ENCODE measurements around the gene C1D.

C1D gene

DNA sequence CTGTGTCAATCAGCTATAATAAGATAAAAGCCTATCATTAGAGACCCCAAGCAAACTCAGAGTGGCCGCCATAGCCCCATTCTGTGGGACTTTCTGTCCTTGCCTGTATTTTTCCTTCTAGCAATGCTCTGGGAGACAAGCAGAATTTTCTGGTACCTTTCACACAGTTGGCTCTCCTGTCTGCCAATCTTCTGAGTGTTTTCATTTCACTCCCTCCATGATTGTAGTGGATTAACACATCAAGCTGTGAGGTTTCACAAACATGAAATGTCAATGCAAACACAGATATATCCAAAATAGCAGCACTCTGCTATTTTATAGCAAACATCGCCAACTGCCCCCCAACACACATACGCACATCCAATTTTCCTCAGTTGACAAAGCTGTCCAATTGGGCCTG, 64.9 kb downstream of the C1D start:
- no peaks in the 10 kb centered on the region for H3K27me3 ChIP-seq (ENCODE audit: control insufficient read depth in 3 of 3, insufficient read depth in 3 of 3, low read depth in 1 of 3, low read length in 3 of 3)
- no CpG with 5 or more reads among the region's 3 CpGs for WGBS, 2 donors (ENCODE audit: extremely low coverage in 2 of 2, insufficient read length in 2 of 2, insufficient replicate concordance in 1 of 2)
- no peak overlapping the region for H3K23ac ChIP-seq (ENCODE audit: low read depth, low read length, poor library complexity)
- H2AFZ ChIP-seq (ENCODE audit: low read length) = no peak overlapping the region
- H3K14ac ChIP-seq (ENCODE audit: low read length) = no peak overlapping the region
- H3K4me3 ChIP-seq (ENCODE audit: low read length in 2 of 2) = no peak overlapping the region
- H3K79me1 ChIP-seq (ENCODE audit: low read depth, low read length) = no peaks in the 10 kb centered on the region
- H2BK12ac ChIP-seq (ENCODE audit: low read length) = no peak overlapping the region
- no peak overlapping the region for H2BK5ac ChIP-seq (ENCODE audit: low read length)
- no peak overlapping the region for H3K27ac ChIP-seq (replicated peaks; ENCODE audit: low read length)
- H4K91ac ChIP-seq (ENCODE audit: low read depth, low read length, poor library complexity) = no peak overlapping the region
- no peak overlapping the region for H2BK15ac ChIP-seq (ENCODE audit: low read length)
- H3K4me1 ChIP-seq (ENCODE audit: control insufficient read depth in 2 of 2, insufficient read depth in 1 of 2, low read depth in 1 of 2, low read length in 2 of 2) = no peaks in the 10 kb centered on the region
- H3K9me3 ChIP-seq (replicated peaks in 1 of 2; ENCODE audit: control insufficient read depth in 2 of 2, insufficient read depth in 1 of 2, low read depth in 1 of 2, low read length in 2 of 2) = peaks cover 0 to 1% of the 10 kb centered on the region in 2 donors
- H3K4ac ChIP-seq (ENCODE audit: low read length) = no peak overlapping the region
- DNase-seq (ENCODE audit: low spot score) = no peak
- H3K18ac ChIP-seq (ENCODE audit: low read length) = no peak overlapping the region
- no peak overlapping the region for H4K8ac ChIP-seq (ENCODE audit: low read depth, low read length)
- H3K36me3 ChIP-seq (replicated peaks in 1 of 2; ENCODE audit: control insufficient read depth in 2 of 2, insufficient read depth in 2 of 2, low read length in 2 of 2) = no peaks in the 10 kb centered on the region
- no peak overlapping the region for H2AK5ac ChIP-seq (ENCODE audit: low read depth, low read length)
- no peak overlapping the region for H3K4me2 ChIP-seq (ENCODE audit: insufficient read depth, low read length, poor library complexity, severe bottlenecking)
- H2BK120ac ChIP-seq (ENCODE audit: low read depth, low read length) = no peak overlapping the region
- H3K9ac ChIP-seq (ENCODE audit: low read depth, low read length, poor library complexity) = no peak overlapping the region

DNA sequence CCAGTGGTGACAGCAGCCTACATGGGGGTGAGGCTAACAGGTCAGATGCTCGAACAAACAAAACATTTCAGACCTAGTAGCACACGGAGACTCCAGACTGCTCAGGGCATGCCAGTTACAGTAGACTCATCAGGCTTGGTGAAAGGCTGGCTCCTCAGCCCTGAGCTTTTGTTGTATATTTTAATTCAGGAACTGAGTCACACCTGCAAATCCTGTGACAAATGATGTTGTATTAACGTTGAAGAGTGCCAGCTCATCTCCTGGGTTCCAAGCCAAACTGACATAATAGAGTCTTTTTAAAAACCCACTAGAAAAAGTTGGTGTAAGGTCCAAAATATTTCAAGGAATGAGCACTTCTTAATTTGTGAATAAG, 65.3 kb downstream of the C1D start:
- no peak overlapping the region for H3K4me2 ChIP-seq (ENCODE audit: insufficient read depth, low read length, poor library complexity, severe bottlenecking)
- H3K27me3 ChIP-seq (ENCODE audit: control insufficient read depth in 3 of 3, insufficient read depth in 3 of 3, low read depth in 1 of 3, low read length in 3 of 3) = no peaks in the 10 kb centered on the region
- no peak overlapping the region for H2BK120ac ChIP-seq (ENCODE audit: low read depth, low read length)
- H3K4me1 ChIP-seq (ENCODE audit: control insufficient read depth in 2 of 2, insufficient read depth in 1 of 2, low read depth in 1 of 2, low read length in 2 of 2) = no peaks in the 10 kb centered on the region
- H2AFZ ChIP-seq (ENCODE audit: low read length) = no peak overlapping the region
- no peak overlapping the region for H4K8ac ChIP-seq (ENCODE audit: low read depth, low read length)
- H3K14ac ChIP-seq (ENCODE audit: low read length) = no peak overlapping the region
- DNase-seq (ENCODE audit: low spot score) = no peak
- peaks cover 0 to 1% of the 10 kb centered on the region in 2 donors for H3K9me3 ChIP-seq (replicated peaks in 1 of 2; ENCODE audit: control insufficient read depth in 2 of 2, insufficient read depth in 1 of 2, low read depth in 1 of 2, low read length in 2 of 2)
- no peak overlapping the region for H2AK5ac ChIP-seq (ENCODE audit: low read depth, low read length)
- H2BK5ac ChIP-seq (ENCODE audit: low read length) = no peak overlapping the region
- H3K79me1 ChIP-seq (ENCODE audit: low read depth, low read length) = no peaks in the 10 kb centered on the region
- no CpG with 5 or more reads among the region's 3 CpGs for WGBS, 2 donors (ENCODE audit: extremely low coverage in 2 of 2, insufficient read length in 2 of 2, insufficient replicate concordance in 1 of 2)
- H3K9ac ChIP-seq (ENCODE audit: low read depth, low read length, poor library complexity) = no peak overlapping the region
- H3K4ac ChIP-seq (ENCODE audit: low read length) = no peak overlapping the region
- no peak overlapping the region for H3K23ac ChIP-seq (ENCODE audit: low read depth, low read length, poor library complexity)
- H3K27ac ChIP-seq (replicated peaks; ENCODE audit: low read length) = no peak overlapping the region
- H3K4me3 ChIP-seq (ENCODE audit: low read length in 2 of 2) = no peak overlapping the region
- H3K18ac ChIP-seq (ENCODE audit: low read length) = no peak overlapping the region
- no peak overlapping the region for H4K91ac ChIP-seq (ENCODE audit: low read depth, low read length, poor library complexity)
- no peaks in the 10 kb centered on the region for H3K36me3 ChIP-seq (replicated peaks in 1 of 2; ENCODE audit: control insufficient read depth in 2 of 2, insufficient read depth in 2 of 2, low read length in 2 of 2)
- no peak overlapping the region for H2BK15ac ChIP-seq (ENCODE audit: low read length)
- no peak overlapping the region for H2BK12ac ChIP-seq (ENCODE audit: low read length)

DNA sequence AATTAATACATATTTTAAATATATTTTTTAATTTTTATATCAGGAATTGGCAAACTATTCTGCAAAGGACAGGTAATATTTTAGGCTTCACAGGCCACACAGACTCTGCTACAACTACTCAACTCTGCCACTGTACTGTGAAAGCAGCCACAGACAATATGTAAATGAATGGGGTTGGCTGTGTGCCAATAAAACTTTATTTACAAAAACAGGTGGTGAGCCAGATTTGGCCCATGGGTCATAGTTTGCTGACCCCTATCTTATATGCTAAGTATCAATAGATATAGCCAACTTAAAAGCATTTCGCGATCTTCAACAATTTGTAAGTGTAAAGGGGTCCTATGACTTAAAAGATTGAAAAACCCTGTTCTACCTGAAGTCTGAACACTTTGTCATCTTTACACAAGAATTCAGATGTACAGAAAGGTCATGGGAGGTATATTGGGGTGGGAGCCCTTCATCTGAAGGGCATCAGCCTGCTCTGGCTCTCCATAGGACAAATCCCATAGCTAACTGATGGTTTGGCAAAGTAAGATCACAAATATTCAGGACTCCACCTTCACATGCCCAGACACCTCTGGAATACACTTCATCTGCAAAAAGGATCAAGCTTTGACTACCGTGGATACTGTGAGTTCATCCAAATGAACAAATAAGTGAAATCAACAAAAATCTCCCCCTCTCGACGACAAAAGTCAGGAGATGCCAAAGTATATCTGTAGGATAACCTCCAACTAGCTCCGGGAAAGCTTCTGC, 65.9 kb downstream of the C1D start:
- H3K4ac ChIP-seq (ENCODE audit: low read length) = no peak overlapping the region
- no peak overlapping the region for H2BK5ac ChIP-seq (ENCODE audit: low read length)
- no peak overlapping the region for H3K9ac ChIP-seq (ENCODE audit: low read depth, low read length, poor library complexity)
- H4K8ac ChIP-seq (ENCODE audit: low read depth, low read length) = no peak overlapping the region
- H3K14ac ChIP-seq (ENCODE audit: low read length) = no peak overlapping the region
- H3K27ac ChIP-seq (replicated peaks; ENCODE audit: low read length) = no peak overlapping the region
- H3K9me3 ChIP-seq (replicated peaks in 1 of 2; ENCODE audit: control insufficient read depth in 2 of 2, insufficient read depth in 1 of 2, low read depth in 1 of 2, low read length in 2 of 2) = peaks cover 0 to 1% of the 10 kb centered on the region in 2 donors
- H2BK15ac ChIP-seq (ENCODE audit: low read length) = no peak overlapping the region
- no peak for DNase-seq (ENCODE audit: low spot score)
- no peaks in the 10 kb centered on the region for H3K27me3 ChIP-seq (ENCODE audit: control insufficient read depth in 3 of 3, insufficient read depth in 3 of 3, low read depth in 1 of 3, low read length in 3 of 3)
- H4K91ac ChIP-seq (ENCODE audit: low read depth, low read length, poor library complexity) = no peak overlapping the region
- no CpG with 5 or more reads among the region's 6 CpGs for WGBS, 2 donors (ENCODE audit: extremely low coverage in 2 of 2, insufficient read length in 2 of 2, insufficient replicate concordance in 1 of 2)
- no peaks in the 10 kb centered on the region for H3K79me1 ChIP-seq (ENCODE audit: low read depth, low read length)
- no peak overlapping the region for H2AFZ ChIP-seq (ENCODE audit: low read length)
- no peak overlapping the region for H2AK5ac ChIP-seq (ENCODE audit: low read depth, low read length)
- no peaks in the 10 kb centered on the region for H3K4me1 ChIP-seq (ENCODE audit: control insufficient read depth in 2 of 2, insufficient read depth in 1 of 2, low read depth in 1 of 2, low read length in 2 of 2)
- no peak overlapping the region for H3K23ac ChIP-seq (ENCODE audit: low read depth, low read length, poor library complexity)
- H3K18ac ChIP-seq (ENCODE audit: low read length) = no peak overlapping the region
- no peak overlapping the region for H2BK120ac ChIP-seq (ENCODE audit: low read depth, low read length)
- H3K4me3 ChIP-seq (ENCODE audit: low read length in 2 of 2) = no peak overlapping the region
- H3K4me2 ChIP-seq (ENCODE audit: insufficient read depth, low read length, poor library complexity, severe bottlenecking) = no peak overlapping the region
- H3K36me3 ChIP-seq (replicated peaks in 1 of 2; ENCODE audit: control insufficient read depth in 2 of 2, insufficient read depth in 2 of 2, low read length in 2 of 2) = no peaks in the 10 kb centered on the region
- H2BK12ac ChIP-seq (ENCODE audit: low read length) = no peak overlapping the region

DNA sequence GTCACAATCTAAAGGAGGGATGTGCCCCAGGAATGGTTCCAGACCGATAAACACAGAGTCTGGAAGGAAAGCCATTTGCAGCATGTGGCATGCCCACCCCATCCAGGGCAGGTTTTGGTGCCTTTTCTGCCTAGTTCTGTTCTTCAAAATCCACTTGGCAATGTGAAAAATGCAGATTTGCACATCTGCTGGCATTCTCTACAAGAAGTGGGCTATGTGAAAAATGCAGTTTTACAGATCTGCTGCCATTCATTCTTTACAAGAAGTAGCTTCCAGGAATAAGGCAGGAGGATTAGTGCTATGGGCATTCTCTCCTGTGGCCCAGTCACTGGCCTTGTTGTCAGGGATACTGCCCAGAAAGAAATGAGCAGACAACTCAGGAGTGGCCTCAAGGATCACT, 68.1 kb downstream of the C1D start:
- H4K91ac ChIP-seq (ENCODE audit: low read depth, low read length, poor library complexity) = no peak overlapping the region
- WGBS, 2 donors (ENCODE audit: extremely low coverage in 2 of 2, insufficient read length in 2 of 2, insufficient replicate concordance in 1 of 2) = no CpG with 5 or more reads among the region's 1 CpG
- no peak overlapping the region for H2BK12ac ChIP-seq (ENCODE audit: low read length)
- no peak for DNase-seq (ENCODE audit: low spot score)
- peaks cover 0 to 1% of the 10 kb centered on the region in 2 donors for H3K9me3 ChIP-seq (replicated peaks in 1 of 2; ENCODE audit: control insufficient read depth in 2 of 2, insufficient read depth in 1 of 2, low read depth in 1 of 2, low read length in 2 of 2)
- no peak overlapping the region for H2BK5ac ChIP-seq (ENCODE audit: low read length)
- no peak overlapping the region for H2AK5ac ChIP-seq (ENCODE audit: low read depth, low read length)
- H3K9ac ChIP-seq (ENCODE audit: low read depth, low read length, poor library complexity) = no peak overlapping the region
- no peak overlapping the region for H3K14ac ChIP-seq (ENCODE audit: low read length)
- no peak overlapping the region for H2BK15ac ChIP-seq (ENCODE audit: low read length)
- H3K18ac ChIP-seq (ENCODE audit: low read length) = no peak overlapping the region
- no peak overlapping the region for H3K4me3 ChIP-seq (ENCODE audit: low read length in 2 of 2)
- H3K23ac ChIP-seq (ENCODE audit: low read depth, low read length, poor library complexity) = no peak overlapping the region
- no peaks in the 10 kb centered on the region for H3K4me1 ChIP-seq (ENCODE audit: control insufficient read depth in 2 of 2, insufficient read depth in 1 of 2, low read depth in 1 of 2, low read length in 2 of 2)
- no peak overlapping the region for H4K8ac ChIP-seq (ENCODE audit: low read depth, low read length)
- no peak overlapping the region for H2BK120ac ChIP-seq (ENCODE audit: low read depth, low read length)
- H2AFZ ChIP-seq (ENCODE audit: low read length) = no peak overlapping the region
- no peak overlapping the region for H3K27ac ChIP-seq (replicated peaks; ENCODE audit: low read length)
- H3K36me3 ChIP-seq (replicated peaks in 1 of 2; ENCODE audit: control insufficient read depth in 2 of 2, insufficient read depth in 2 of 2, low read length in 2 of 2) = no peaks in the 10 kb centered on the region
- H3K4me2 ChIP-seq (ENCODE audit: insufficient read depth, low read length, poor library complexity, severe bottlenecking) = no peak overlapping the region
- H3K27me3 ChIP-seq (ENCODE audit: control insufficient read depth in 3 of 3, insufficient read depth in 3 of 3, low read depth in 1 of 3, low read length in 3 of 3) = no peaks in the 10 kb centered on the region
- no peaks in the 10 kb centered on the region for H3K79me1 ChIP-seq (ENCODE audit: low read depth, low read length)
- no peak overlapping the region for H3K4ac ChIP-seq (ENCODE audit: low read length)
